ENCODE results near the gene MTG2.

Gene MTG2

GRCh38 chr20:62186887-62187866, 4.3 kb downstream of the MTG2 start:
- no peak overlapping the region for H2BK12ac ChIP-seq (ENCODE audit: low read length)
- peaks cover 3 to 8% of the 10 kb centered on the region in 2 experiments for H3K4me1 ChIP-seq (ENCODE audit: control insufficient read depth in 1 of 2, insufficient read depth in 2 of 2, low read length in 2 of 2)
- no peak overlapping the region for H4K12ac ChIP-seq (ENCODE audit: low read depth, low read length)
- peaks cover 6% of the 10 kb centered on the region for H3K79me1 ChIP-seq (ENCODE audit: low read length)
- H3K27me3 ChIP-seq (ENCODE audit: insufficient read depth, low read length) = no peaks in the 10 kb centered on the region
- peak; percentile 55 to 79 for DNase-seq
- H3K79me2 ChIP-seq (ENCODE audit: control insufficient read depth, insufficient read depth, low read length, poor library complexity) = peaks cover 7% of the 10 kb centered on the region
- no peak overlapping the region for H3K4me2 ChIP-seq (ENCODE audit: low read length)
- H4K8ac ChIP-seq (ENCODE audit: low read depth, low read length) = no peak overlapping the region
- no peak overlapping the region for H3K4ac ChIP-seq (ENCODE audit: low read depth, low read length)
- WGBS (ENCODE audit: extremely low coverage, insufficient coverage, insufficient read length) = no CpG with 5 or more reads among the region's 13 CpGs
- H3K36me3 ChIP-seq (ENCODE audit: control insufficient read depth in 1 of 2, insufficient read depth in 2 of 2, low read length in 2 of 2) = peaks cover 8 to 12% of the 10 kb centered on the region in 2 experiments
- no peak overlapping the region for H2BK5ac ChIP-seq (ENCODE audit: low read depth, low read length, poor library complexity)
- H3K9ac ChIP-seq (ENCODE audit: low read length) = no peak overlapping the region
- H2BK120ac ChIP-seq (ENCODE audit: insufficient read depth, low read length, poor library complexity) = no peak overlapping the region
- H3K18ac ChIP-seq (ENCODE audit: low read length) = no peak overlapping the region
- H3K14ac ChIP-seq (ENCODE audit: low read length) = no peak overlapping the region
- H3K4me3 ChIP-seq (ENCODE audit: low read depth, low read length) = no peak overlapping the region
- H4K91ac ChIP-seq (ENCODE audit: low read depth, low read length) = no peak overlapping the region
- H3K9me3 ChIP-seq (ENCODE audit: insufficient read depth, low read depth, low read length) = no peaks in the 10 kb centered on the region
- no peak overlapping the region for H3K23ac ChIP-seq (ENCODE audit: low read length)
- H2AFZ ChIP-seq (ENCODE audit: insufficient read depth, low read length, poor library complexity) = no peak overlapping the region
- no peak overlapping the region for H2AK5ac ChIP-seq (ENCODE audit: low read length)
- H3K27ac ChIP-seq (ENCODE audit: low read depth, low read length) = no peak overlapping the region

- no peak overlapping the region for H4K12ac ChIP-seq (ENCODE audit: low read depth, low read length)
- no peak overlapping the region for H3K23ac ChIP-seq (ENCODE audit: low read length)
- H3K4me1 ChIP-seq (ENCODE audit: control insufficient read depth in 1 of 2, insufficient read depth in 2 of 2, low read length in 2 of 2) = peaks cover 0 to 3% of the 10 kb centered on the region in 2 experiments
- no peaks in the 10 kb centered on the region for H3K79me1 ChIP-seq (ENCODE audit: low read length)
- peaks cover 21 to 22% of the 10 kb centered on the region in 2 experiments for H3K36me3 ChIP-seq (ENCODE audit: control insufficient read depth in 1 of 2, insufficient read depth in 2 of 2, low read length in 2 of 2)
- H3K4me3 ChIP-seq (ENCODE audit: low read depth, low read length) = no peak overlapping the region
- DNase-seq = no peak
- H3K4ac ChIP-seq (ENCODE audit: low read depth, low read length) = no peak overlapping the region
- H2BK5ac ChIP-seq (ENCODE audit: low read depth, low read length, poor library complexity) = no peak overlapping the region
- no peak overlapping the region for H4K91ac ChIP-seq (ENCODE audit: low read depth, low read length)
- no peak overlapping the region for H3K14ac ChIP-seq (ENCODE audit: low read length)
- no peaks in the 10 kb centered on the region for H3K79me2 ChIP-seq (ENCODE audit: control insufficient read depth, insufficient read depth, low read length, poor library complexity)
- no CpG with 5 or more reads among the region's 25 CpGs for WGBS (ENCODE audit: extremely low coverage, insufficient coverage, insufficient read length)
- H3K9me3 ChIP-seq (ENCODE audit: insufficient read depth, low read depth, low read length) = peaks cover 2% of the 10 kb centered on the region
- no peaks in the 10 kb centered on the region for H3K27me3 ChIP-seq (ENCODE audit: insufficient read depth, low read length)
- no peak overlapping the region for H2AFZ ChIP-seq (ENCODE audit: insufficient read depth, low read length, poor library complexity)
- no peak overlapping the region for H3K9ac ChIP-seq (ENCODE audit: low read length)
- no peak overlapping the region for H4K8ac ChIP-seq (ENCODE audit: low read depth, low read length)
- no peak overlapping the region for H3K18ac ChIP-seq (ENCODE audit: low read length)
- H3K4me2 ChIP-seq (ENCODE audit: low read length) = no peak overlapping the region
- H2BK12ac ChIP-seq (ENCODE audit: low read length) = no peak overlapping the region
- no peak overlapping the region for H2BK120ac ChIP-seq (ENCODE audit: insufficient read depth, low read length, poor library complexity)
- no peak overlapping the region for H2AK5ac ChIP-seq (ENCODE audit: low read length)
- H3K27ac ChIP-seq (ENCODE audit: low read depth, low read length) = no peak overlapping the region
These were observed 8.0 kb downstream of the MTG2 start for GRCh38 chr20:62190639-62191411.

GRCh38 chr20:62191781-62192559, 9.1 kb downstream of the MTG2 start:
- H2BK12ac ChIP-seq (ENCODE audit: low read length) = no peak overlapping the region
- no peak overlapping the region for H3K9ac ChIP-seq (ENCODE audit: low read length)
- no peak for DNase-seq
- H3K23ac ChIP-seq (ENCODE audit: low read length) = no peak overlapping the region
- H2BK120ac ChIP-seq (ENCODE audit: insufficient read depth, low read length, poor library complexity) = no peak overlapping the region
- no peak overlapping the region for H4K12ac ChIP-seq (ENCODE audit: low read depth, low read length)
- H3K9me3 ChIP-seq (ENCODE audit: insufficient read depth, low read depth, low read length) = peaks cover 2% of the 10 kb centered on the region
- no CpG with 5 or more reads among the region's 14 CpGs for WGBS (ENCODE audit: extremely low coverage, insufficient coverage, insufficient read length)
- H3K36me3 ChIP-seq (ENCODE audit: control insufficient read depth in 1 of 2, insufficient read depth in 2 of 2, low read length in 2 of 2) = peaks cover 22 to 23% of the 10 kb centered on the region in 2 experiments
- no peaks in the 10 kb centered on the region for H3K79me1 ChIP-seq (ENCODE audit: low read length)
- H2AFZ ChIP-seq (ENCODE audit: insufficient read depth, low read length, poor library complexity) = no peak overlapping the region
- H3K4ac ChIP-seq (ENCODE audit: low read depth, low read length) = no peak overlapping the region
- H3K4me3 ChIP-seq (ENCODE audit: low read depth, low read length) = no peak overlapping the region
- peaks cover 0 to under 1% of the 10 kb centered on the region in 2 experiments for H3K4me1 ChIP-seq (ENCODE audit: control insufficient read depth in 1 of 2, insufficient read depth in 2 of 2, low read length in 2 of 2)
- H3K79me2 ChIP-seq (ENCODE audit: control insufficient read depth, insufficient read depth, low read length, poor library complexity) = no peaks in the 10 kb centered on the region
- H2AK5ac ChIP-seq (ENCODE audit: low read length) = no peak overlapping the region
- no peak overlapping the region for H3K4me2 ChIP-seq (ENCODE audit: low read length)
- no peak overlapping the region for H4K8ac ChIP-seq (ENCODE audit: low read depth, low read length)
- no peak overlapping the region for H4K91ac ChIP-seq (ENCODE audit: low read depth, low read length)
- no peak overlapping the region for H3K14ac ChIP-seq (ENCODE audit: low read length)
- H3K27ac ChIP-seq (ENCODE audit: low read depth, low read length) = no peak overlapping the region
- H3K18ac ChIP-seq (ENCODE audit: low read length) = no peak overlapping the region
- no peak overlapping the region for H2BK5ac ChIP-seq (ENCODE audit: low read depth, low read length, poor library complexity)
- no peaks in the 10 kb centered on the region for H3K27me3 ChIP-seq (ENCODE audit: insufficient read depth, low read length)

GRCh38 chr20:62192635-62193034, 9.8 kb downstream of the MTG2 start:
- no peak overlapping the region for H2BK12ac ChIP-seq (ENCODE audit: low read length)
- no CpG with 5 or more reads among the region's 10 CpGs for WGBS (ENCODE audit: extremely low coverage, insufficient coverage, insufficient read length)
- H3K4me3 ChIP-seq (ENCODE audit: low read depth, low read length) = no peak overlapping the region
- H3K18ac ChIP-seq (ENCODE audit: low read length) = no peak overlapping the region
- H2AFZ ChIP-seq (ENCODE audit: insufficient read depth, low read length, poor library complexity) = no peak overlapping the region
- H2BK120ac ChIP-seq (ENCODE audit: insufficient read depth, low read length, poor library complexity) = no peak overlapping the region
- no peak overlapping the region for H3K9ac ChIP-seq (ENCODE audit: low read length)
- H3K36me3 ChIP-seq (ENCODE audit: control insufficient read depth in 1 of 2, insufficient read depth in 2 of 2, low read length in 2 of 2) = peaks cover 25 to 26% of the 10 kb centered on the region in 2 experiments
- no peaks in the 10 kb centered on the region for H3K27me3 ChIP-seq (ENCODE audit: insufficient read depth, low read length)
- no peaks in the 10 kb centered on the region for H3K79me1 ChIP-seq (ENCODE audit: low read length)
- no peak overlapping the region for H3K4me2 ChIP-seq (ENCODE audit: low read length)
- H3K4ac ChIP-seq (ENCODE audit: low read depth, low read length) = no peak overlapping the region
- no peak overlapping the region for H3K27ac ChIP-seq (ENCODE audit: low read depth, low read length)
- no peaks in the 10 kb centered on the region for H3K4me1 ChIP-seq (ENCODE audit: control insufficient read depth in 1 of 2, insufficient read depth in 2 of 2, low read length in 2 of 2)
- no peak overlapping the region for H2AK5ac ChIP-seq (ENCODE audit: low read length)
- no peak overlapping the region for H3K23ac ChIP-seq (ENCODE audit: low read length)
- H3K9me3 ChIP-seq (ENCODE audit: insufficient read depth, low read depth, low read length) = peaks cover 2% of the 10 kb centered on the region
- H3K79me2 ChIP-seq (ENCODE audit: control insufficient read depth, insufficient read depth, low read length, poor library complexity) = no peaks in the 10 kb centered on the region
- DNase-seq = no peak
- no peak overlapping the region for H4K12ac ChIP-seq (ENCODE audit: low read depth, low read length)
- no peak overlapping the region for H4K8ac ChIP-seq (ENCODE audit: low read depth, low read length)
- no peak overlapping the region for H4K91ac ChIP-seq (ENCODE audit: low read depth, low read length)
- H2BK5ac ChIP-seq (ENCODE audit: low read depth, low read length, poor library complexity) = no peak overlapping the region
- H3K14ac ChIP-seq (ENCODE audit: low read length) = no peak overlapping the region

Measured in trophoblast cell (in vitro differentiated cells and primary cell).